ENCODE measurements around the gene TBC1D30.

Gene TBC1D30

DNA sequence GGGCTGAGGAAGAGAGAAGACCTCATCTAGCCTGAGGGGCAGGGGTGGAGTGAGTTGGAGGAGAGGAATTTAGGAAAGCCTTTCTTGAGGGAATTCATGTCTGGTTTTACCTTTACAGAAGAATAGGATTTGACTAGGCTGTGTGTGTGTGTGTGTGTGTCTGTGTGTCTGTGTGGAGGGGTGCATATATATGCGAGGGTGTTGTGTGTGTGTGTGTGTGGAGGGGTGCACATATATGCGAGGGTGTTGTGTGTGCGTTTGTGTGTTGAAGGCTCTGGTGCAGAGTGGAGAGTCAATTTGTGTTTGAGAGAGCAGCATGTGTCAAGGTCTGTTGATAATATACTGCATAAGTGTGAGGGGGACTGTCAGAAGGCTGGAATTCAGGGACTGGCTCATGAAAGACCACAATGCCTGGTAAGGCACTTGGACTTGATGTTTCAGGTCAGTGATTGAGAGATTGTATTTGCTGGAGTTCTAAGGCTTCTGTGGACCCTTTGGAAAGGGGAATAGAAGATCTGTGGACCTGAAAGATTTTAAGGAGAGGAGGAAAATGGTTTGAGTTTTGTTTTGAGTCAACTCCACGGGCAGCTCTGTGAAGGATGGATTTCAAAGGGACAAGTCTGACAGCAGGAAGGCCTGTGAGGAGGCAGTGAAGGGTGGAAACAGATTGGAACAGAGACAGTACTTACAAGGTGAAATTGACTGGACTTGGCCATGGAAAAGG, 34.6 kb downstream of the TBC1D30 start:
- no peak for TF ChIP-seq CTCF (IDR thresholded peaks at IDR 0.05; ENCODE audit: insufficient read depth, low read depth, low read length, missing control alignments)
- no peak for DNase-seq (ENCODE audit: low read depth)
- no peak overlapping the region for H3K4me3 ChIP-seq (ENCODE audit: low read length)

- DNase-seq (ENCODE audit: low read depth), result no peak
- no peak for TF ChIP-seq CTCF (IDR thresholded peaks at IDR 0.05; ENCODE audit: insufficient read depth, low read depth, low read length, missing control alignments)
These were observed 36.1 kb downstream of the TBC1D30 start for GRCh38 chr12:64860446-64860998.

GRCh38 chr12:64864319-64864718, 39.9 kb downstream of the TBC1D30 start:
- no peak for TF ChIP-seq CTCF (IDR thresholded peaks at IDR 0.05; ENCODE audit: insufficient read depth, low read depth, low read length, missing control alignments)
- DNase-seq (ENCODE audit: low read depth), result no peak
- no peak overlapping the region for H3K4me3 ChIP-seq (ENCODE audit: low read length)

More at GRCh38 chr12:64860446-64860998, 36.1 kb downstream of the TBC1D30 start:
- H3K4me3 ChIP-seq (ENCODE audit: low read length), result no peak overlapping the region

- H3K4me3 ChIP-seq (ENCODE audit: low read length), result no peak overlapping the region
- TF ChIP-seq CTCF (IDR thresholded peaks at IDR 0.05; ENCODE audit: insufficient read depth, low read depth, low read length, missing control alignments), result no peak
- no peak for DNase-seq (ENCODE audit: low read depth)
These were observed 50.7 kb downstream of the TBC1D30 start for GRCh38 chr12:64875186-64875585.

DNA sequence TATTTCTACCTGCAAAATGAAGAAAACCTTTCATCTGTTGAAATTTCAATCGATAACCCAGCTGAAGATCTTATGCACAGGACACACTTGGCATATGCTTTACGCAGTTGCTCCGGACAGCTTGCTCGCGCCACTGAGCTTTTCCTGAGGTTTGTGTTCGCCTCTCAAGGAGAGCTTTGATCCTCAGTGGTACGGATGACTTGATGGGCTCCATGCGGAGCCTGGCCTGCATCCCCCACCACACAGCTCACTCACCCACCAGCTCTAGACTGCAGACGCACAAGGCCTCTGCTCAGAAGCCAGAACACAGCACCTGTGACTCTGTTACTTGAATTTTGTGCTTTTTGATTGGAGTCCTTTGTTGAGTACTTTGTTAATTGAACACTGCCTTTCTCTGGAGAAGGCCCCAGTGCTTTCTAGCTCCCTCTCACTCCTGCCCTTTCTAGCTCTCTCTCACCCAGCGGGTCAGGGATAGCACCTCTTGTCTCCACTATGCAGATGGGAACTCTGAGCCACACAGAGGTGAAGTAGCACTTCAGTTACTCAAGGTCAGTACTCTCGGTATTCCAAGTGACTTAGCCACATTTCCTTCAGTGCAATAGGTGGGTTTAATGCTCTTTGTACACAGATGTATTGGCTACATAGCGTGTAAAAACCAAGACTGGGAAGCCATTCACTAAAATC, 52.1 kb downstream of the TBC1D30 start:
- no peak for TF ChIP-seq CTCF (IDR thresholded peaks at IDR 0.05; ENCODE audit: insufficient read depth, low read depth, low read length, missing control alignments)
- no peak for DNase-seq (ENCODE audit: low read depth)
- H3K4me3 ChIP-seq (ENCODE audit: low read length), result no peak overlapping the region

- DNase-seq (ENCODE audit: low read depth), result no peak
- TF ChIP-seq CTCF (IDR thresholded peaks at IDR 0.05; ENCODE audit: insufficient read depth, low read depth, low read length, missing control alignments), result no peak
- no peak overlapping the region for H3K4me3 ChIP-seq (ENCODE audit: low read length)
These were observed 53.0 kb downstream of the TBC1D30 start for GRCh38 chr12:64877363-64878004.

All from epithelial cell of esophagus (primary cell).